ENCODE measurements around the gene TTLL5. TPM values are rescaled to one million over a fixed set of nuclear protein-coding genes. Genes with fewer than 3 reads are reported as not detected.

TTLL5 gene
- total RNA-seq, 3 donors from 2014 or later = 30.8 to 51.0 (median 32.8) TPM

GRCh38 chr14:75926431-75927115, 265.5 kb downstream of the TTLL5 start:
- ATAC-seq (no peak), DNase-seq (no peak)
- no peaks in the 10 kb centered on the region for H3K36me3 ChIP-seq (ENCODE audit: low read depth)
- no peaks in the 10 kb centered on the region for H3K4me1 ChIP-seq (ENCODE audit: low read depth)
- intact Hi-C loops (cut with DNase I, micrococcal nuclease) = no loop called here
- TF ChIP-seq CTCF (IDR thresholded peaks at IDR 0.05) = no peak
- no peaks in the 10 kb centered on the region for H3K9me3 ChIP-seq
- H3K4me3 ChIP-seq = no peak overlapping the region

- TF ChIP-seq CTCF (IDR thresholded peaks at IDR 0.05) = no peak
- no peak for ATAC-seq
- no peaks in the 10 kb centered on the region for H3K9me3 ChIP-seq
Measured at GRCh38 chr14:75927564-75928087, 266.6 kb downstream of the TTLL5 start.

GRCh38 chr14:75928690-75929181, 267.7 kb downstream of the TTLL5 start:
- no peak for ATAC-seq
- H3K36me3 ChIP-seq (ENCODE audit: low read depth) = no peaks in the 10 kb centered on the region
- DNase-seq = no peak
- TF ChIP-seq CTCF (IDR thresholded peaks at IDR 0.05) = no peak
- no peaks in the 10 kb centered on the region for H3K4me1 ChIP-seq (ENCODE audit: low read depth)
- H3K4me3 ChIP-seq = no peak overlapping the region
- intact Hi-C loops (cut with DNase I, micrococcal nuclease) = no loop called here
- no peaks in the 10 kb centered on the region for H3K9me3 ChIP-seq

More at GRCh38 chr14:75927564-75928087, 266.6 kb downstream of the TTLL5 start:
- H3K4me1 ChIP-seq (ENCODE audit: low read depth) = no peaks in the 10 kb centered on the region
- intact Hi-C loops (cut with DNase I, micrococcal nuclease) = no loop called here
- no peaks in the 10 kb centered on the region for H3K36me3 ChIP-seq (ENCODE audit: low read depth)
- no peak overlapping the region for H3K4me3 ChIP-seq
- no peak for DNase-seq

- no peaks in the 10 kb centered on the region for H3K9me3 ChIP-seq
- H3K4me3 ChIP-seq = no peak overlapping the region
- no peak for TF ChIP-seq CTCF (IDR thresholded peaks at IDR 0.05)
- ATAC-seq = no peak
- intact Hi-C loops (cut with DNase I, micrococcal nuclease) = no loop called here
- H3K4me1 ChIP-seq (ENCODE audit: low read depth) = no peaks in the 10 kb centered on the region
- DNase-seq = no peak
- no peaks in the 10 kb centered on the region for H3K36me3 ChIP-seq (ENCODE audit: low read depth)
Measured at GRCh38 chr14:75933712-75934296, 272.8 kb downstream of the TTLL5 start.

GRCh38 chr14:75934998-75935628, 274.1 kb downstream of the TTLL5 start:
- Histone ChIP-seq H3K9me3 (no peaks in the 10 kb centered on the region), H3K4me1 (ENCODE audit: low read depth) (no peaks in the 10 kb centered on the region), H3K36me3 (ENCODE audit: low read depth) (no peaks in the 10 kb centered on the region), H3K4me3 (no peak overlapping the region)
- TF ChIP-seq CTCF (IDR thresholded peaks at IDR 0.05) = no peak
- intact Hi-C loops (cut with DNase I, micrococcal nuclease) = no loop called here
- DNase-seq (no peak), ATAC-seq (no peak)
